ENCODE measurements around the gene PEX11G. TPM values are rescaled to one million over a fixed set of nuclear protein-coding genes. Genes with fewer than 3 reads are reported as not detected.

The PEX11G gene
- total and polyA plus RNA-seq, 10 of the 15 experiments (the other 5 are each of a cell fraction or from before 2014, with no cell fraction given), result 0.05 to 1.8 (median 0.73) TPM; not detected in 1

- ChIA-PET SMC1A (ENCODE audit: uncharacterized antibody, unreplicated experiment) (interaction anchor here (0.8 to 1.8 kb wide), 4 partner anchors 10 to 135 kb away, joined by 3 to 10 read pairs (median 3); partner anchors contain the start of gene PNPLA6), RAD21 (ENCODE audit: unreplicated experiment) (interaction anchor here (0.8 to 2.1 kb wide), 6 partner anchors 11 to 277 kb away, joined by 3 to 7 read pairs (median 4); partner anchors contain the start of gene PNPLA6), POLR2A (interaction anchor here (0.6 to 3.2 kb wide), 3 partner anchors 12 to 194 kb away, joined by 3 to 28 read pairs (median 3); partner anchors contain the start of gene PNPLA6), CTCF (interaction anchor here (1.4 to 2.4 kb wide), 5 partner anchors 12 to 420 kb away, joined by 3 to 9 read pairs (median 5); no protein-coding TSS in a partner anchor)
- H3K4me3 ChIP-seq, result peak within 1 kb of the TSS; percentile 76
- H3K9me3 ChIP-seq (replicated peaks; ENCODE audit: control insufficient read depth, insufficient read depth, low read length), result no peaks in the 10 kb centered on the region
- H3K9ac ChIP-seq (ENCODE audit: control insufficient read depth, insufficient read depth, low read length), result peak within 1 kb of the TSS; percentile 80
- ATAC-seq (peak; percentile 96), FAIRE-seq (peak; percentile 98), DNase-seq (ENCODE audit: low read depth, low spot score) (peak; percentile 91)
- H4K20me1 ChIP-seq (ENCODE audit: control insufficient read depth, insufficient read depth), result no peaks in the 10 kb centered on the region
- intact Hi-C loops (cut with micrococcal nuclease; ENCODE audit: unreplicated experiment) (no loop called here), in situ Hi-C loops (cut with MboI) (no loop called here)
- H3K36me3 ChIP-seq (ENCODE audit: control insufficient read depth in 2 of 2, insufficient read depth in 2 of 2, low read length in 1 of 2), result no peaks in the 10 kb centered on the region
- H3K27me3 ChIP-seq (replicated peaks in 1 of 2; ENCODE audit: control insufficient read depth in 2 of 2, insufficient read depth in 2 of 2, low read length in 1 of 2), result no peaks in the 10 kb centered on the region
- no peaks in the 10 kb centered on the region for H3K79me2 ChIP-seq (ENCODE audit: control insufficient read depth, insufficient read depth, low read length)
- H3K27ac ChIP-seq (ENCODE audit: control insufficient read depth, insufficient read depth), result no peak within 1 kb of the TSS
- peaks cover 4% of the 10 kb centered on the region; the same call in 1 of the 2 replicates for H3K4me1 ChIP-seq (ENCODE audit: control insufficient read depth, insufficient read depth, low read length)
- peak within 1 kb of the TSS; percentile 99 for H3K4me2 ChIP-seq (ENCODE audit: control insufficient read depth, insufficient read depth)
- peak within 1 kb of the TSS; percentile 90 for H2AFZ ChIP-seq (ENCODE audit: control insufficient read depth, low read depth, low read length)
- BruUV-seq (replicated peaks), result no TSS peak
- 5% methylated on average over 59 of the region's 65 CpGs for WGBS (ENCODE audit: insufficient coverage, insufficient replicate concordance, low lambda C conversion rate, missing lambda C conversion rate)
- peak; percentile 74 for TF ChIP-seq HCFC1 (IDR thresholded peaks at IDR 0.05; ENCODE audit: low read length)
- no peak for TF ChIP-seq POLR2AphosphoS5 (IDR thresholded peaks at IDR 0.05; ENCODE audit: low read length)
- TF ChIP-seq, protein P1, sequence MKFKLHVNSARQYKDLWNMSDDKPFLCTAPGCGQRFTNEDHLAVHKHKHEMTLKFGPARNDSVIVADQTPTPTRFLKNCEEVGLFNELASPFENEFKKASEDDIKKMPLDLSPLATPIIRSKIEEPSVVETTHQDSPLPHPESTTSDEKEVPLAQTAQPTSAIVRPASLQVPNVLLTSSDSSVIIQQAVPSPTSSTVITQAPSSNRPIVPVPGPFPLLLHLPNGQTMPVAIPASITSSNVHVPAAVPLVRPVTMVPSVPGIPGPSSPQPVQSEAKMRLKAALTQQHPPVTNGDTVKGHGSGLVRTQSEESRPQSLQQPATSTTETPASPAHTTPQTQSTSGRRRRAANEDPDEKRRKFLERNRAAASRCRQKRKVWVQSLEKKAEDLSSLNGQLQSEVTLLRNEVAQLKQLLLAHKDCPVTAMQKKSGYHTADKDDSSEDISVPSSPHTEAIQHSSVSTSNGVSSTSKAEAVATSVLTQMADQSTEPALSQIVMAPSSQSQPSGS (IDR thresholded peaks at IDR 0.05; ENCODE audit: low read length), result no peak
- peak; percentile 85 for TF ChIP-seq NRF1 (conservative IDR thresholded peaks at IDR 0.05; ENCODE audit: low read depth, low read length)
- no peak for TF ChIP-seq ZSCAN29 (IDR thresholded peaks at IDR 0.05)
- TF ChIP-seq, protein P2, sequence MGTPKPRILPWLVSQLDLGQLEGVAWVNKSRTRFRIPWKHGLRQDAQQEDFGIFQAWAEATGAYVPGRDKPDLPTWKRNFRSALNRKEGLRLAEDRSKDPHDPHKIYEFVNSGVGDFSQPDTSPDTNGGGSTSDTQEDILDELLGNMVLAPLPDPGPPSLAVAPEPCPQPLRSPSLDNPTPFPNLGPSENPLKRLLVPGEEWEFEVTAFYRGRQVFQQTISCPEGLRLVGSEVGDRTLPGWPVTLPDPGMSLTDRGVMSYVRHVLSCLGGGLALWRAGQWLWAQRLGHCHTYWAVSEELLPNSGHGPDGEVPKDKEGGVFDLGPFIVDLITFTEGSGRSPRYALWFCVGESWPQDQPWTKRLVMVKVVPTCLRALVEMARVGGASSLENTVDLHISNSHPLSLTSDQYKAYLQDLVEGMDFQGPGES (IDR thresholded peaks at IDR 0.05), result no peak
- no peak for TF ChIP-seq PKNOX1 (IDR thresholded peaks at IDR 0.05)
- TF ChIP-seq MTA2 (IDR thresholded peaks at IDR 0.05; ENCODE audit: low read depth), result no peak
- peak; percentile 17 to 68; a peak in 1 of 4 replicates for TF ChIP-seq EP300 (IDR thresholded peaks at IDR 0.05; ENCODE audit: borderline replicate concordance in 1 of 2, control insufficient read depth in 1 of 2, low read depth in 2 of 2, low read length in 2 of 2)
- no peak for TF ChIP-seq REST (IDR thresholded peaks at IDR 0.05; ENCODE audit: low read depth, low read length)
- TF ChIP-seq BACH1 (IDR thresholded peaks at IDR 0.05; ENCODE audit: borderline replicate concordance), result peak; percentile 79
- TF ChIP-seq MYB (IDR thresholded peaks at IDR 0.05; ENCODE audit: borderline replicate concordance, low read depth, low read length), result no peak
- TF ChIP-seq ELK1 (IDR thresholded peaks at IDR 0.05; ENCODE audit: low read depth, low read length), result no peak
These were observed 33.5 kb upstream of the PEX11G start, which contains the start of gene MCOLN1 for GRCh38 chr19:7522072-7522922. TSS of gene MCOLN1 (plus strand) at chr19:7522624. CDS start at chr19:7522751, 127 bp downstream.

Data from GM12878 (cell line).